LNCAP (cell line): Measurements from ENCODE around the gene KCNN3.

ENCODE experiments used
- CTCF ChIP-seq: fragments of 450-650 bp; IDR thresholded peaks from 2 replicates; pipeline ENCODE4 v1.5.1; 2017; ENCODE audit warnings: mild to moderate bottlenecking

Gene KCNN3

GRCh38 chr1:154758346-154758745, 111.7 kb downstream of the KCNN3 start:
- TF ChIP-seq CTCF = no peak

GRCh38 chr1:154756793-154757548, 113.1 kb downstream of the KCNN3 start:
- TF ChIP-seq CTCF = no peak

- TF ChIP-seq CTCF = no peak
Observed at GRCh38 chr1:154755858-154756730, 114.0 kb downstream of the KCNN3 start.

- no peak for TF ChIP-seq CTCF
Observed at GRCh38 chr1:154753426-154753825, 116.7 kb downstream of the KCNN3 start.

- 0 out of 2 replicates have a peak, but pooled peaks have one; percentile 22 for TF ChIP-seq CTCF
Observed at GRCh38 chr1:154752273-154753030, 117.6 kb downstream of the KCNN3 start.

- TF ChIP-seq CTCF = no peak
Observed at GRCh38 chr1:154751690-154752089, 118.4 kb downstream of the KCNN3 start.
